ENCODE measurements around the gene TRAM2. TPM values are rescaled to one million over a fixed set of nuclear protein-coding genes. Genes with fewer than 3 reads are reported as not detected.

TRAM2 gene
- total and polyA plus RNA-seq, 2 of the 8 experiments (the other 6 are each of a cell fraction or from before 2014, with no cell fraction given) = 9.0 to 21.4 TPM

- H3K4me1 ChIP-seq (replicated peaks in 1 of 4; ENCODE audit: control insufficient read depth in 3 of 4, insufficient read depth in 4 of 4, low read length in 3 of 4) = peaks cover 11 to 17% (median 12%) of the 10 kb centered on the region in 4 experiments
- DNase-seq (ENCODE audit: low read depth in 1 of 2, low spot score in 2 of 2) (no peak), FAIRE-seq (no peak)
- H3K14ac ChIP-seq (ENCODE audit: insufficient read length) = no peak overlapping the region
- no peak overlapping the region for H3K56ac ChIP-seq (replicated peaks; ENCODE audit: insufficient read length, low read depth, low read length)
- no peaks in the 10 kb centered on the region for H3K27me3 ChIP-seq (replicated peaks in 1 of 4; ENCODE audit: control insufficient read depth in 3 of 4, extremely low read depth in 1 of 4, insufficient read depth in 3 of 4, low read length in 3 of 4)
- H3K23me2 ChIP-seq (ENCODE audit: low read depth, low read length) = no peaks in the 10 kb centered on the region; the same call in 1 of the 2 replicates
- H2AFZ ChIP-seq (ENCODE audit: low read length) = no peak overlapping the region
- H2BK20ac ChIP-seq (ENCODE audit: low read length) = no peak overlapping the region
- no peak overlapping the region for H4K5ac ChIP-seq (ENCODE audit: insufficient read length, low read depth, low read length)
- no peak overlapping the region for H2BK12ac ChIP-seq (ENCODE audit: low read depth, low read length)
- H2BK120ac ChIP-seq (replicated peaks; ENCODE audit: low read depth, low read length) = no peak overlapping the region
- no peaks in the 10 kb centered on the region; a peak in 1 of 8 replicates for H3K36me3 ChIP-seq (ENCODE audit: control insufficient read depth in 2 of 4, insufficient read depth in 4 of 4, low read length in 3 of 4)
- H3K4me2 ChIP-seq (ENCODE audit: insufficient read depth in 1 of 2, low read depth in 2 of 2, low read length in 2 of 2) = no peak overlapping the region
- no peak overlapping the region for H3K27ac ChIP-seq (ENCODE audit: low read depth, low read length)
- H3K23ac ChIP-seq (ENCODE audit: insufficient read length) = no peak overlapping the region
- H4K20me1 ChIP-seq (replicated peaks in 1 of 2; ENCODE audit: control insufficient read depth in 1 of 2, insufficient read depth in 2 of 2, low read length in 2 of 2) = peaks cover 0 to 1% of the 10 kb centered on the region in 2 experiments
- POLR2A ChIA-PET (ENCODE audit: partially characterized antibody) = interaction anchor here (1.3 to 1.4 kb wide), 2 partner anchors 11 to 129 kb away, joined by 3 to 4 read pairs; no protein-coding TSS in a partner anchor
- peaks cover 0 to 57% of the 10 kb centered on the region in 2 experiments; a peak in 3 of 4 replicates for H3K79me2 ChIP-seq (ENCODE audit: control insufficient read depth in 1 of 2, insufficient read depth in 2 of 2, low read length in 2 of 2)
- no peak overlapping the region for H3K9ac ChIP-seq (replicated peaks in 1 of 4; ENCODE audit: extremely low read depth in 1 of 4, low read depth in 3 of 4, low read length in 3 of 4)
- H4K91ac ChIP-seq (replicated peaks; ENCODE audit: insufficient read length, low read length) = no peak overlapping the region
- no peak overlapping the region for H4K8ac ChIP-seq (ENCODE audit: extremely low read depth, insufficient read depth, low read length)
- H2BK15ac ChIP-seq (ENCODE audit: low read length) = no peak overlapping the region
- WGBS, 2 experiments (ENCODE audit: extremely low coverage in 1 of 2, insufficient coverage in 1 of 2, insufficient read length in 1 of 2, insufficient replicate concordance in 2 of 2, low coverage in 1 of 2, low lambda C conversion rate in 2 of 2, missing lambda C conversion rate in 1 of 2) = 86% methylated on average over 6 of the region's 6 CpGs; no CpG with 5 or more reads in 1 of the 2 experiments
- H2AK5ac ChIP-seq (ENCODE audit: low read depth, low read length) = no peak overlapping the region
- CTCF ChIA-PET (ENCODE audit: partially characterized antibody) = interaction anchor here (1.2 to 4.2 kb wide), 6 partner anchors 11 to 132 kb away, joined by 3 to 49 read pairs (median 8); no protein-coding TSS in a partner anchor
- no peak overlapping the region for H2BK5ac ChIP-seq (ENCODE audit: low read depth, low read length)
- H3K79me1 ChIP-seq (ENCODE audit: low read depth, low read length) = peaks cover 12% of the 10 kb centered on the region
- H3K9me3 ChIP-seq (ENCODE audit: insufficient read depth in 2 of 2, low read depth in 1 of 2, low read length in 1 of 2) = no peaks in the 10 kb centered on the region
- no peak overlapping the region for H3K4ac ChIP-seq (replicated peaks; ENCODE audit: insufficient read length, low read depth, low read length)
- no peak overlapping the region for H3K18ac ChIP-seq (ENCODE audit: extremely low read depth, low read length)
- H3K4me3 ChIP-seq (ENCODE audit: extremely low read depth in 1 of 4, insufficient read depth in 2 of 4, low read depth in 3 of 4, low read length in 4 of 4) = no peak overlapping the region
- TF ChIP-seq SUZ12 (IDR thresholded peaks at IDR 0.05; ENCODE audit: low read length) (no peak), ATF3 (IDR thresholded peaks at IDR 0.05; ENCODE audit: insufficient read depth, low read depth, low read length) (no peak), MAFK (IDR thresholded peaks at IDR 0.05; ENCODE audit: low read depth, low read length) (no peak), RBBP5 (IDR thresholded peaks at IDR 0.05; ENCODE audit: borderline replicate concordance, low read depth, low read length) (no peak), SIX5 (IDR thresholded peaks at IDR 0.05; ENCODE audit: low read depth, low read length) (no peak), KDM5A (IDR thresholded peaks at IDR 0.05; ENCODE audit: low read length) (no peak), RNF2 (IDR thresholded peaks at IDR 0.05; ENCODE audit: borderline replicate concordance, low read depth, low read length, missing control alignments, poor library complexity, severe bottlenecking) (no peak), CREB1 (IDR thresholded peaks at IDR 0.05) (no peak), CBX8 (IDR thresholded peaks at IDR 0.05; ENCODE audit: borderline replicate concordance, low read depth, low read length) (no peak), PHF8 (conservative IDR thresholded peaks at IDR 0.05; ENCODE audit: low read depth, low read length) (no peak), TEAD4 (IDR thresholded peaks at IDR 0.05; ENCODE audit: low read depth, low read length) (no peak)
Measured at GRCh38 chr6:52550014-52550575, 26.8 kb downstream of the TRAM2 start.
